HG03565 (cell line): Measurements from ENCODE around the gene P2RX3.

ENCODE experiments used
- ATAC-seq: cut with Tn5 transposase; IDR thresholded peaks from one replicate; pipeline ENCODE4 v1.9.1; 2021; ENCODE audit warnings: mild to moderate bottlenecking, moderate library complexity; ENCODE audit not compliant: unreplicated experiment

Gene P2RX3

GRCh38 chr11:57368106-57368844 is 30.1 kb downstream of the P2RX3 start:
- no peak for ATAC-seq

GRCh38 chr11:57368845-57369232 is 30.7 kb downstream of the P2RX3 start:
- ATAC-seq, result no peak

GRCh38 chr11:57370251-57370650 is 32.1 kb downstream of the P2RX3 start:
- ATAC-seq, result no peak

- no peak for ATAC-seq
Measured at GRCh38 chr11:57370941-57371340, 32.8 kb downstream of the P2RX3 start.

- ATAC-seq, result no peak
Measured at GRCh38 chr11:57373146-57373545, 35.0 kb downstream of the P2RX3 start.

GRCh38 chr11:57374966-57375365 is 36.8 kb downstream of the P2RX3 start:
- ATAC-seq, result no peak

GRCh38 chr11:57375490-57375889 is 37.3 kb downstream of the P2RX3 start:
- ATAC-seq, result no peak

GRCh38 chr11:57376095-57377090 is 38.2 kb downstream of the P2RX3 start:
- ATAC-seq, result no peak

GRCh38 chr11:57377107-57377506 is 39.0 kb downstream of the P2RX3 start:
- no peak for ATAC-seq

GRCh38 chr11:57378186-57378585 is 40.0 kb downstream of the P2RX3 start:
- ATAC-seq, result no peak

- ATAC-seq, result no peak
Measured at GRCh38 chr11:57379732-57380131, 41.6 kb downstream of the P2RX3 start.

GRCh38 chr11:57380975-57381374 is 42.8 kb downstream of the P2RX3 start, which contains the start of gene PRG3:
Gene PRG3 (minus strand): TSS chr11:57381150. CDS start chr11:57380708, 442 bp downstream.
- ATAC-seq, result no peak

GRCh38 chr11:57386178-57386940 is 48.2 kb downstream of the P2RX3 start:
- ATAC-seq, result no peak

- no peak for ATAC-seq
Measured at GRCh38 chr11:57387289-57388030, 49.3 kb downstream of the P2RX3 start.

- ATAC-seq, result no peak
Measured at GRCh38 chr11:57390535-57390934, 52.4 kb downstream of the P2RX3 start, which contains the start of gene PRG2. Gene PRG2 (minus strand): TSS chr11:57390650. CDS start chr11:57389944, 706 bp downstream.

- no peak for ATAC-seq
Measured at GRCh38 chr11:57391111-57391510, 53.0 kb downstream of the P2RX3 start.

GRCh38 chr11:57391539-57391938 is 53.4 kb downstream of the P2RX3 start:
- ATAC-seq, result no peak

GRCh38 chr11:57392066-57392762 is 54.1 kb downstream of the P2RX3 start:
- ATAC-seq, result no peak

- no peak for ATAC-seq
Measured at GRCh38 chr11:57392763-57393105, 54.6 kb downstream of the P2RX3 start.
